ENCODE measurements around the gene ABHD12.

GRCh38 chr20:25338112-25339023 is 52.3 kb downstream of the ABHD12 start:
- TF ChIP-seq GABPA (IDR thresholded peaks at IDR 0.05; ENCODE audit: low read depth) (no peak), CTCF (IDR thresholded peaks at IDR 0.05; ENCODE audit: insufficient read depth, low read length) (no peak), POLR2AphosphoS5 (IDR thresholded peaks at IDR 0.05; ENCODE audit: low read depth) (no peak)
- TF ChIP-seq, protein P1, sequence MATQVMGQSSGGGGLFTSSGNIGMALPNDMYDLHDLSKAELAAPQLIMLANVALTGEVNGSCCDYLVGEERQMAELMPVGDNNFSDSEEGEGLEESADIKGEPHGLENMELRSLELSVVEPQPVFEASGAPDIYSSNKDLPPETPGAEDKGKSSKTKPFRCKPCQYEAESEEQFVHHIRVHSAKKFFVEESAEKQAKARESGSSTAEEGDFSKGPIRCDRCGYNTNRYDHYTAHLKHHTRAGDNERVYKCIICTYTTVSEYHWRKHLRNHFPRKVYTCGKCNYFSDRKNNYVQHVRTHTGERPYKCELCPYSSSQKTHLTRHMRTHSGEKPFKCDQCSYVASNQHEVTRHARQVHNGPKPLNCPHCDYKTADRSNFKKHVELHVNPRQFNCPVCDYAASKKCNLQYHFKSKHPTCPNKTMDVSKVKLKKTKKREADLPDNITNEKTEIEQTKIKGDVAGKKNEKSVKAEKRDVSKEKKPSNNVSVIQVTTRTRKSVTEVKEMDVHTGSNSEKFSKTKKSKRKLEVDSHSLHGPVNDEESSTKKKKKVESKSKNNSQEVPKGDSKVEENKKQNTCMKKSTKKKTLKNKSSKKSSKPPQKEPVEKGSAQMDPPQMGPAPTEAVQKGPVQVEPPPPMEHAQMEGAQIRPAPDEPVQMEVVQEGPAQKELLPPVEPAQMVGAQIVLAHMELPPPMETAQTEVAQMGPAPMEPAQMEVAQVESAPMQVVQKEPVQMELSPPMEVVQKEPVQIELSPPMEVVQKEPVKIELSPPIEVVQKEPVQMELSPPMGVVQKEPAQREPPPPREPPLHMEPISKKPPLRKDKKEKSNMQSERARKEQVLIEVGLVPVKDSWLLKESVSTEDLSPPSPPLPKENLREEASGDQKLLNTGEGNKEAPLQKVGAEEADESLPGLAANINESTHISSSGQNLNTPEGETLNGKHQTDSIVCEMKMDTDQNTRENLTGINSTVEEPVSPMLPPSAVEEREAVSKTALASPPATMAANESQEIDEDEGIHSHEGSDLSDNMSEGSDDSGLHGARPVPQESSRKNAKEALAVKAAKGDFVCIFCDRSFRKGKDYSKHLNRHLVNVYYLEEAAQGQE (IDR thresholded peaks at IDR 0.05; ENCODE audit: insufficient replicate concordance, low read depth) = no peak
